Liver (tissue), 9 donors: Measurements from ENCODE around the gene DPYD. TPM values are rescaled to one million over a fixed set of nuclear protein-coding genes. Genes with fewer than 3 reads are reported as not detected.

ENCODE experiments used
- DNase-seq: peaks from one replicate; pipeline ENCODE4 v3.0.0-alpha.2; 2017; ENCODE audit warnings: low spot score
- H3K27ac ChIP-seq, 2 donors: one replicate each; pipeline ENCODE4 v1.7.0; 2013; ENCODE audit warnings: inconsistent platforms in 2 of 2, low read length in 2 of 2, control low read depth in 1 of 2, low read depth in 1 of 2, mild to moderate bottlenecking in 1 of 2
- H3K27me3 ChIP-seq, 4 donors: one replicate each; pipeline versions ENCODE4 v1.6.1 to v1.7.0; 2013; ENCODE audit warnings: low read length in 3 of 4, inconsistent platforms in 1 of 4, mild to moderate bottlenecking in 1 of 4, moderate library complexity in 1 of 4; ENCODE audit not compliant: control insufficient read depth in 4 of 4, insufficient read depth in 4 of 4
- H3K36me3 ChIP-seq, 4 donors: one replicate each; pipeline versions ENCODE4 v1.6.1 to v1.7.0; 2013; ENCODE audit warnings: low read length in 3 of 4, mild to moderate bottlenecking in 3 of 4, low read depth in 1 of 4, moderate library complexity in 1 of 4; ENCODE audit not compliant: control insufficient read depth in 4 of 4, insufficient read depth in 3 of 4
- H3K4me1 ChIP-seq, 4 donors: one replicate each; pipeline versions ENCODE4 v1.6.1 to v1.7.0; 2013; ENCODE audit warnings: low read length in 3 of 4, mild to moderate bottlenecking in 3 of 4, moderate library complexity in 1 of 4; ENCODE audit not compliant: control insufficient read depth in 4 of 4, insufficient read depth in 4 of 4
- H3K4me3 ChIP-seq, 3 donors: one replicate each; pipeline versions ENCODE4 v1.6.1 to v1.7.0; 2013; ENCODE audit warnings: low read length in 3 of 3, control low read depth in 1 of 3, low read depth in 1 of 3, mild to moderate bottlenecking in 1 of 3
- H3K9ac ChIP-seq, 2 donors: one replicate each; pipeline ENCODE4 v1.7.0; 2013; ENCODE audit warnings: low read length in 2 of 2, mild to moderate bottlenecking in 2 of 2, moderate library complexity in 2 of 2, control low read depth in 1 of 2, low read depth in 1 of 2
- H3K9me3 ChIP-seq, 4 donors: one replicate each; pipeline versions ENCODE4 v1.6.1 to v1.7.0; 2013; ENCODE audit warnings: low read length in 3 of 4; ENCODE audit not compliant: control insufficient read depth in 4 of 4
- ATF3 ChIP-seq: IDR thresholded peaks from 2 replicates; pipeline ENCODE4 v1.6.1; 2016; ENCODE audit warnings: antibody characterized with exemption
- CTCF ChIP-seq: fragments of 150-350 bp; IDR thresholded peaks from 2 replicates; pipeline ENCODE4 v1.5.1; 2017; ENCODE audit warnings: improper control_type of control experiment, low read depth, low read length; ENCODE audit not compliant: missing input control
- EGR1 ChIP-seq, 2 donors: IDR thresholded peaks; 2 replicates each; pipeline ENCODE4 v1.6.1; 2016 to 2018; ENCODE audit warnings: antibody characterized with exemption in 2 of 2, low read depth in 2 of 2
- FOXA1 ChIP-seq: IDR thresholded peaks from 2 replicates; pipeline ENCODE4 v1.6.1; 2016; ENCODE audit warnings: antibody characterized with exemption
- FOXA2 ChIP-seq: IDR thresholded peaks from 2 replicates; pipeline ENCODE4 v1.6.1; 2016; ENCODE audit warnings: antibody characterized with exemption
- GABPA ChIP-seq, 2 donors: IDR thresholded peaks in 1 of 2; conservative IDR thresholded peaks in 1 of 2; 2 replicates each; pipeline ENCODE4 v1.6.1; 2016; ENCODE audit warnings: antibody characterized with exemption in 2 of 2, mild to moderate bottlenecking in 1 of 2, moderate library complexity in 1 of 2
- HNF4A ChIP-seq, 2 donors: conservative IDR thresholded peaks; 2 replicates each; pipeline ENCODE4 v1.6.1; 2016; ENCODE audit warnings: antibody characterized with exemption in 2 of 2, mild to moderate bottlenecking in 2 of 2
- HNF4G ChIP-seq: IDR thresholded peaks from 2 replicates; pipeline ENCODE4 v1.6.1; 2016; ENCODE audit warnings: antibody characterized with exemption
- JUND ChIP-seq, 2 donors: IDR thresholded peaks; 2 replicates each; pipeline ENCODE4 v1.6.1; 2016; ENCODE audit warnings: antibody characterized with exemption in 2 of 2
- MAX ChIP-seq: IDR thresholded peaks from 2 replicates; pipeline ENCODE4 v1.6.1; 2016; ENCODE audit warnings: antibody characterized with exemption
- SP1 ChIP-seq: IDR thresholded peaks from 2 replicates; pipeline ENCODE4 v1.6.1; 2018; ENCODE audit warnings: antibody characterized with exemption, mild to moderate bottlenecking
- TAF1 ChIP-seq: conservative IDR thresholded peaks from 2 replicates; pipeline ENCODE4 v1.6.1; 2016; ENCODE audit warnings: antibody characterized with exemption, mild to moderate bottlenecking
- YY1 ChIP-seq: IDR thresholded peaks from 2 replicates; pipeline ENCODE4 v1.6.1; 2016; ENCODE audit warnings: antibody characterized with exemption, mild to moderate bottlenecking
- ZBTB33 ChIP-seq: IDR thresholded peaks from 2 replicates; pipeline ENCODE4 v1.6.1; 2016; ENCODE audit warnings: antibody characterized with exemption
- WGBS: extraction: QIAGEN DNeasy Blood & Tissue Kit; methylation state at CpG from one replicate; pipeline ENCODE4 v1.1.7; 2013; 5-methylcytosine and 5-hydroxymethylcytosine counted together
- polyA plus RNA-seq, 2 donors: library from polyadenylated mRNA; stranded (reverse) in 1 of 2; unstranded in 1 of 2; fragments of 200-250 nt in 1 of 2; fragments of >200 nt in 1 of 2; fragmentation: Nextera tagmentation in 1 of 2; extraction: Ambion mirVana in 1 of 2; gene quantifications; one replicate each; pipeline versions ENCODE4 v1.2.1 to v1.2.3, GENCODE V29; 2013 to 2015
- total RNA-seq, 2 donors: library from RNA; depleted of rRNA; stranded (reverse); fragments of >200 nt; gene quantifications; one replicate each; pipeline ENCODE4 v1.2.3, GENCODE V29; 2014
- donor health status: healthy.
- donor health status: healthy.
- donor health status: healthy.
- donor health status: healthy.
- donor health status: healthy.

The DPYD gene
- total and polyA plus RNA-seq, 4 donors = 16.2 to 142 (median 47.0) TPM

GRCh38 chr1:97093741-97094140 lies 827.1 kb downstream of the DPYD start:
- WGBS = 80% methylated on average over 3 of the region's 3 CpGs
- no peaks in the 10 kb centered on the region for H3K4me1 ChIP-seq
- no peak for DNase-seq
- H3K36me3 ChIP-seq = peaks cover 0 to 20% (median 6%) of the 10 kb centered on the region in 4 donors
- no peak overlapping the region for H3K27ac ChIP-seq
- H3K27me3 ChIP-seq = no peaks in the 10 kb centered on the region
- H3K4me3 ChIP-seq = no peak overlapping the region
- H3K9me3 ChIP-seq = no peaks in the 10 kb centered on the region
- no peak overlapping the region for H3K9ac ChIP-seq
- TF ChIP-seq ZBTB33 = no peak
- no peak for TF ChIP-seq JUND (IDR thresholded peaks at IDR 0.05)

GRCh38 chr1:97092824-97093223 lies 828.0 kb downstream of the DPYD start:
- no peaks in the 10 kb centered on the region for H3K27me3 ChIP-seq
- H3K9ac ChIP-seq = no peak overlapping the region
- no peaks in the 10 kb centered on the region for H3K4me1 ChIP-seq
- DNase-seq = no peak
- peaks cover 0 to 18% (median 6%) of the 10 kb centered on the region in 4 donors for H3K36me3 ChIP-seq
- H3K27ac ChIP-seq = no peak overlapping the region
- H3K9me3 ChIP-seq = no peaks in the 10 kb centered on the region
- H3K4me3 ChIP-seq = no peak overlapping the region
- no peak for TF ChIP-seq HNF4A (conservative IDR thresholded peaks at IDR 0.05)
- TF ChIP-seq GABPA (IDR thresholded peaks at IDR 0.05 in 1 of 2, conservative IDR thresholded peaks at IDR 0.05 in 1 of 2) = no peak
- TF ChIP-seq ZBTB33 = no peak
- no peak for TF ChIP-seq HNF4G
- TF ChIP-seq CTCF = no peak
- TF ChIP-seq ATF3 = no peak
- TF ChIP-seq JUND (IDR thresholded peaks at IDR 0.05) = no peak
- no peak for TF ChIP-seq EGR1 (IDR thresholded peaks at IDR 0.05; ENCODE audit: low read depth in 2 of 2)
- no peak for TF ChIP-seq MAX
- no peak for TF ChIP-seq YY1
- no peak for TF ChIP-seq FOXA2
- TF ChIP-seq FOXA1 = no peak
- TF ChIP-seq SP1 = no peak
- no peak for TF ChIP-seq TAF1
